Glomerular visceral epithelial cell (primary cell): Measurements from ENCODE around the gene UBA3.

Experiments
- DNase-seq: peaks from one replicate; pipeline ENCODE4 v3.0.0-alpha.2; 2016; ENCODE audit errors: extremely low spot score

UBA3 gene

GRCh38 chr3:69066121-69066520, 14.0 kb downstream of the UBA3 start:
- DNase-seq, result no peak

GRCh38 chr3:69065318-69065964, 14.7 kb downstream of the UBA3 start:
- no peak for DNase-seq

GRCh38 chr3:69063636-69064035, 16.5 kb downstream of the UBA3 start:
- DNase-seq, result no peak

GRCh38 chr3:69059688-69060087, 20.5 kb downstream of the UBA3 start:
- DNase-seq, result no peak

- DNase-seq, result no peak
Observed at GRCh38 chr3:69058947-69059224, 21.3 kb downstream of the UBA3 start.

GRCh38 chr3:69058180-69058946, 21.8 kb downstream of the UBA3 start:
- no peak for DNase-seq

GRCh38 chr3:69052472-69052898, 27.7 kb downstream of the UBA3 start:
- no peak for DNase-seq

- DNase-seq, result peak; percentile 97
Observed at GRCh38 chr3:69051756-69052471, 28.3 kb downstream of the UBA3 start, which contains the start of gene TMF1. TSS of gene TMF1 (minus strand) at chr3:69052333. CDS start at chr3:69052086, 247 bp downstream.

GRCh38 chr3:69048990-69049389, 31.2 kb downstream of the UBA3 start:
- no peak for DNase-seq

GRCh38 chr3:69044608-69045007, 35.6 kb downstream of the UBA3 start:
- DNase-seq, result no peak

- DNase-seq, result no peak
Observed at GRCh38 chr3:69033470-69033869, 46.7 kb downstream of the UBA3 start.

- no peak for DNase-seq
Observed at GRCh38 chr3:69032737-69033136, 47.4 kb downstream of the UBA3 start.

GRCh38 chr3:69032142-69032541, 48.0 kb downstream of the UBA3 start:
- no peak for DNase-seq

GRCh38 chr3:69031635-69032034, 48.5 kb downstream of the UBA3 start:
- no peak for DNase-seq

GRCh38 chr3:69020857-69021256, 59.3 kb downstream of the UBA3 start:
- no peak for DNase-seq

- DNase-seq, result no peak
Observed at GRCh38 chr3:69020424-69020823, 59.7 kb downstream of the UBA3 start.

GRCh38 chr3:69016901-69017300, 63.3 kb downstream of the UBA3 start:
- DNase-seq, result peak; percentile 16

GRCh38 chr3:69016102-69016501, 64.1 kb downstream of the UBA3 start:
- DNase-seq, result no peak

- no peak for DNase-seq
Observed at GRCh38 chr3:69014022-69014580, 66.1 kb downstream of the UBA3 start.

GRCh38 chr3:69013253-69014021, 66.7 kb downstream of the UBA3 start, which contains the start of gene EOGT:
TSS of gene EOGT (minus strand) at chr3:69013684. CDS start at chr3:69009846, 3,838 bp downstream.
- DNase-seq, result peak; percentile 87

GRCh38 chr3:69012800-69013252, 67.3 kb downstream of the UBA3 start:
- peak; percentile 48 for DNase-seq
